Ishikawa (cell line): Measurements from ENCODE around the gene C2orf92.

ENCODE experiments used
- FOXM1 ChIP-seq: IDR thresholded peaks from 2 replicates; pipeline ENCODE4 v1.6.1; 2012; ENCODE audit warnings: low read depth, borderline replicate concordance
- RAD21 ChIP-seq: IDR thresholded peaks from 2 replicates; pipeline ENCODE4 v1.6.1; 2012; ENCODE audit warnings: low read depth
- TAF1 ChIP-seq: IDR thresholded peaks from 2 replicates; pipeline ENCODE4 v1.6.1; 2012; ENCODE audit warnings: low read depth, mild to moderate bottlenecking
- USF1 ChIP-seq: IDR thresholded peaks from 2 replicates; pipeline ENCODE4 v1.6.1; 2012

- TF ChIP-seq FOXM1 (no peak), RAD21 (no peak), USF1 (no peak), TAF1 (no peak)
Measured at GRCh38 chr2:97724946-97725688, 55.6 kb downstream of the C2orf92 start.
